Measurements from ENCODE around the gene CPLANE1. TPM values are rescaled to one million over a fixed set of nuclear protein-coding genes. Genes with fewer than 3 reads are reported as not detected.
"Not testable (repeated sequence)": the region's sequence is repeated elsewhere in the genome, so short reads cannot be mapped to it uniquely, and the experiment has no call there.

The CPLANE1 gene
- total RNA-seq, 1 donor from 2014 or later: 25.8 TPM

DNA sequence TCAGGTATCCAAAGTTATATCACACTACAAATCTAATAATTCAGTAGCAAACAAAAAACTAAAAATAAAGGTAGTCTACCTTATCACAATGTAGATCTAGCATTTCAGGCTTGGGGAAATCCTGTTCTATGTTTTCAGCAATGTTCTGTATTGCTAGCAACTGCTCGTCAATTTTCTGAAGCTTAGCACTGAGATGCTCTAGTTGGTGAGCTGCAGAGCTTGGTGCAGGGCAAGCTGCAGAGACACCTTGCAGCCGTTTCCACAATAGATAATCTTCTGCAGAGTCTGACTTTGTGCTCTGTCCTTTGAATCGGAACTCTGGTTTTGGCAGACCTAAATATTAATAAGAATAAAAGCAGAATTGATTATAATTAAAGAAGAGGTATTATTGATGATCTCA, 95.5 kb downstream of the CPLANE1 start:
- no peak for DNase-seq (ENCODE audit: low spot score)
- H3K27ac Mint-ChIP-seq (ENCODE audit: unreplicated experiment): no peak overlapping the region
- H3K9me3 Mint-ChIP-seq (ENCODE audit: low read depth): no peaks in the 10 kb centered on the region
- H3K36me3 Mint-ChIP-seq (ENCODE audit: low read depth): peaks cover 37% of the 10 kb centered on the region
- H3K4me1 Mint-ChIP-seq (ENCODE audit: low read depth): peaks cover 5% of the 10 kb centered on the region
- TF ChIP-seq, protein P1, sequence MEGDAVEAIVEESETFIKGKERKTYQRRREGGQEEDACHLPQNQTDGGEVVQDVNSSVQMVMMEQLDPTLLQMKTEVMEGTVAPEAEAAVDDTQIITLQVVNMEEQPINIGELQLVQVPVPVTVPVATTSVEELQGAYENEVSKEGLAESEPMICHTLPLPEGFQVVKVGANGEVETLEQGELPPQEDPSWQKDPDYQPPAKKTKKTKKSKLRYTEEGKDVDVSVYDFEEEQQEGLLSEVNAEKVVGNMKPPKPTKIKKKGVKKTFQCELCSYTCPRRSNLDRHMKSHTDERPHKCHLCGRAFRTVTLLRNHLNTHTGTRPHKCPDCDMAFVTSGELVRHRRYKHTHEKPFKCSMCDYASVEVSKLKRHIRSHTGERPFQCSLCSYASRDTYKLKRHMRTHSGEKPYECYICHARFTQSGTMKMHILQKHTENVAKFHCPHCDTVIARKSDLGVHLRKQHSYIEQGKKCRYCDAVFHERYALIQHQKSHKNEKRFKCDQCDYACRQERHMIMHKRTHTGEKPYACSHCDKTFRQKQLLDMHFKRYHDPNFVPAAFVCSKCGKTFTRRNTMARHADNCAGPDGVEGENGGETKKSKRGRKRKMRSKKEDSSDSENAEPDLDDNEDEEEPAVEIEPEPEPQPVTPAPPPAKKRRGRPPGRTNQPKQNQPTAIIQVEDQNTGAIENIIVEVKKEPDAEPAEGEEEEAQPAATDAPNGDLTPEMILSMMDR (IDR thresholded peaks at IDR 0.05): no peak
- no peaks in the 10 kb centered on the region for H3K27me3 Mint-ChIP-seq (ENCODE audit: low read depth)
- no peak overlapping the region for H3K4me3 Mint-ChIP-seq (ENCODE audit: unreplicated experiment)

DNA sequence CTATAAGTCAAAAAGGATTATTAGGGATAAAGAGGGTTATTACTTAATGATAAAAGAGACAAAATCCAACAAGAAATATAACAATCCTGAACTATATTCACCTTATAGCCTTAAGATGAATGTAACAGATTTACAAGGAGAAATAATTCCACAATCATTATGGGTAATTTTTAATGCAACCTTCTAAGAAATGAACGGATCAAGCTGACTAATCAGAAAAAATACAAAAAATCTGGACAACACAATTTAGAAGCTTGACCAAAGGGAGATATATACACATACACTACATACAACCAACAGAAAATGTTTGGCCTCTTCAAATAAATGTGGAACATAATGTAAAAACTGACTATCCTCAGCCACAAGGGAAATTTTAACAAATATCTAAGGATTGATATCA, 102.3 kb downstream of the CPLANE1 start:
- no peaks in the 10 kb centered on the region for H3K27me3 Mint-ChIP-seq (ENCODE audit: low read depth)
- no peak for DNase-seq (ENCODE audit: low spot score)
- H3K4me1 Mint-ChIP-seq (ENCODE audit: low read depth): peaks cover 5% of the 10 kb centered on the region
- peaks cover 11% of the 10 kb centered on the region for H3K9me3 Mint-ChIP-seq (ENCODE audit: low read depth)
- H3K36me3 Mint-ChIP-seq (ENCODE audit: low read depth): peaks cover 39% of the 10 kb centered on the region
- TF ChIP-seq, protein P1 (IDR thresholded peaks at IDR 0.05): no peak
- no peak overlapping the region for H3K4me3 Mint-ChIP-seq (ENCODE audit: unreplicated experiment)
- no peak overlapping the region for H3K27ac Mint-ChIP-seq (ENCODE audit: unreplicated experiment)

DNA sequence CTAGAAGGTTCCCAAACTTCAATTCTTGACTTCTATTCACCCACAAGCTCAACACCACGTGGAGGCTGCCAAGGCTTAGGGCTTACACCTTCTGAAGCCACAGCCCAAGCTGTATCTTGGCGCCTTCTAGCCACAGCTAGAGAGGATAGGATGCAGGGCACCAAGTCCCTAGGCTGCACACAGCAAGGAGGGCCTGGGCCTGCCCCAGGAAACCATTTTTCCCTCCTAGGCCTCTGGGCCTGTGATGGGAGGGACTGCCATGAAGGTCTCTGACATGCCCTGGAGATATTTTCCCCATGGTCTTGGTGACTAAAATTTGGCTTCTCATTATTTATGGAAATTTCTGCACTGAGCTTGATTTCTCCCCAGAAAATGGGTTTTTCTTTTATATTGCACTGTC, 112.5 kb downstream of the CPLANE1 start:
- H3K36me3 Mint-ChIP-seq (ENCODE audit: low read depth): peaks cover 40% of the 10 kb centered on the region
- no peak for DNase-seq (ENCODE audit: low spot score)
- H3K27ac Mint-ChIP-seq (ENCODE audit: unreplicated experiment): no peak overlapping the region
- TF ChIP-seq, protein P1 (IDR thresholded peaks at IDR 0.05): no peak
- H3K27me3 Mint-ChIP-seq (ENCODE audit: low read depth): no peaks in the 10 kb centered on the region
- peaks cover 20% of the 10 kb centered on the region for H3K9me3 Mint-ChIP-seq (ENCODE audit: low read depth)
- no peak overlapping the region for H3K4me3 Mint-ChIP-seq (ENCODE audit: unreplicated experiment)
- peaks cover 21% of the 10 kb centered on the region for H3K4me1 Mint-ChIP-seq (ENCODE audit: low read depth)

DNA sequence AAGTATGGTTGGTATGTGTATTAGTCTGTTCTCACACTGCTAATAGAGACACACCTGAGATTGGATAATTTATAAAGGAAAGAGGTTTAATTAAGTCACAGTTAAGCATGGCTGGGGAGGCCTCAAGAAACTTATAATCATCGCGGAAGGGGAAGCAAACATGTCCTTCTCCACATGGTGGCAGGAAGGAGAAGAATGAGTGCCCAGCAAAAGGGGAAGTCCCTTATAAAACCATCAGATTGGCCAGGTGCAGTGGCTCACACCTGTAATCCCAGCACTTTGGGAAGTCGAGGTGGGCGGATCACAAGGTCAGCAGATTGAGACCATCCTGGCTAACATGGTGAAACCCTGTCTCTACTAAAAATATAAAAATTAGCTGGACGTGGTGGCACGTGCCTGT, 113.9 kb downstream of the CPLANE1 start:
- peaks cover 34% of the 10 kb centered on the region for H3K36me3 Mint-ChIP-seq (ENCODE audit: low read depth)
- H3K4me3 Mint-ChIP-seq (ENCODE audit: unreplicated experiment); H3K27ac Mint-ChIP-seq (ENCODE audit: unreplicated experiment); H3K27me3 Mint-ChIP-seq (ENCODE audit: low read depth); DNase-seq (ENCODE audit: low spot score): not testable (repeated sequence)
- peaks cover 21% of the 10 kb centered on the region for H3K9me3 Mint-ChIP-seq (ENCODE audit: low read depth)
- peaks cover 22% of the 10 kb centered on the region for H3K4me1 Mint-ChIP-seq (ENCODE audit: low read depth)

DNA sequence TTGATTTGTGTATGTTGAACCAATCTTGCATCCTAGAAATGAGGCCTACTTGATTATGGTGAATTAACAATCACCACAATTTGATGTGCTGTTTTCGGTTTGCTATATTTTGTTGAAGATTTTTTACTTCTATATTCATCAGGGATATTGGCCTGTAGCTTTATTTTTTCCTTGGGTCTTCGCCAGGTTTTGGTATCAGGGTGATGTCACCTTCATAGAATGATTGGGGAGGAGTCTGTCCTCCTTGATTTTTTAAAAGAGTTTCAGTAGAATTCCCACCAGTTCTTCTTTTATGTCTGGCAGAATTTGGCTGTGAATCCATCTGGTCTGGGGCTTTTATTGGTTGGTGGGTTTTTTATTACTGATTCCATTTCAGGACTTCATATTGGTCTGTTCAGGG, 115.2 kb downstream of the CPLANE1 start:
- Mint-ChIP-seq H3K4me3 (ENCODE audit: unreplicated experiment) (no peak overlapping the region), H3K27me3 (ENCODE audit: low read depth) (no peaks in the 10 kb centered on the region), H3K9me3 (ENCODE audit: low read depth) (peaks cover 34% of the 10 kb centered on the region), H3K27ac (ENCODE audit: unreplicated experiment) (no peak overlapping the region), H3K4me1 (ENCODE audit: low read depth) (peaks cover 26% of the 10 kb centered on the region), H3K36me3 (ENCODE audit: low read depth) (peaks cover 48% of the 10 kb centered on the region)
- no peak for DNase-seq (ENCODE audit: low spot score)
- TF ChIP-seq, protein P1 (IDR thresholded peaks at IDR 0.05): no peak

DNA sequence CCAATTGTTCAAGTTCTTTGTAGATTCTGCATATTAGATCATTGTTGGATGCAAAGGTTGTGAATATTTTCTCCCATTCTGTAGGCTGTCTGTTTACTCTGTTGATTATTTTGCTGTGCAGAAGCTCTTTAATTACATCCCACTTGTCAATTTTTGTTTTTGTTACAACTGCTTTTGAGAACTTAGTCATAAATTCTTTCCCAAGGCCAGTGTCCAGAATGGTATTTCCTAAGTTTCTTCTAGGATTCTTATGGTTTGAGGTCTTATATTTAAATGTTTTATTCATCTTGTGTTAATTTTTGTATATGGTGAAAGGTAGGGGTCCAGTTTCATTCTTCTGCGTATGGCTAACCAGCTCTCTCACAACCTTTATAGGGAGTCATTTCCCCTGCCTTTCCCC, 116.5 kb downstream of the CPLANE1 start:
- Mint-ChIP-seq H3K27me3 (ENCODE audit: low read depth) (no peaks in the 10 kb centered on the region), H3K4me1 (ENCODE audit: low read depth) (peaks cover 26% of the 10 kb centered on the region), H3K36me3 (ENCODE audit: low read depth) (peaks cover 44% of the 10 kb centered on the region), H3K9me3 (ENCODE audit: low read depth) (peaks cover 38% of the 10 kb centered on the region), H3K4me3 (ENCODE audit: unreplicated experiment) (no peak overlapping the region), H3K27ac (ENCODE audit: unreplicated experiment) (peak overlapping the region; percentile 28)
- DNase-seq (ENCODE audit: low spot score): no peak
- TF ChIP-seq, protein P1 (IDR thresholded peaks at IDR 0.05): no peak

Data from chondrocyte (in vitro differentiated cells).